Measurements from ENCODE around the gene FOXN4.

The FOXN4 gene

GRCh38 chr12:109250523-109250922 is 58.6 kb downstream of the FOXN4 start:
- no peak overlapping the region for H3K4me3 ChIP-seq (ENCODE audit: control insufficient read depth, low read depth, low read length)
- DNase-seq (ENCODE audit: low read depth): no peak
- TF ChIP-seq CTCF (conservative IDR thresholded peaks at IDR 0.05; ENCODE audit: control insufficient read depth, insufficient read depth, low read depth, low read length): no peak

- DNase-seq (ENCODE audit: low read depth): no peak
- TF ChIP-seq CTCF (conservative IDR thresholded peaks at IDR 0.05; ENCODE audit: control insufficient read depth, insufficient read depth, low read depth, low read length): no peak
- H3K4me3 ChIP-seq (ENCODE audit: control insufficient read depth, low read depth, low read length): no peak overlapping the region
Measured at GRCh38 chr12:109247831-109248654, 61.0 kb downstream of the FOXN4 start.

GRCh38 chr12:109246221-109246620 is 62.9 kb downstream of the FOXN4 start:
- H3K4me3 ChIP-seq (ENCODE audit: control insufficient read depth, low read depth, low read length): no peak overlapping the region
- DNase-seq (ENCODE audit: low read depth): no peak
- TF ChIP-seq CTCF (conservative IDR thresholded peaks at IDR 0.05; ENCODE audit: control insufficient read depth, insufficient read depth, low read depth, low read length): no peak

- DNase-seq (ENCODE audit: low read depth): no peak
- TF ChIP-seq CTCF (conservative IDR thresholded peaks at IDR 0.05; ENCODE audit: control insufficient read depth, insufficient read depth, low read depth, low read length): no peak
- H3K4me3 ChIP-seq (ENCODE audit: control insufficient read depth, low read depth, low read length): no peak overlapping the region
Measured at GRCh38 chr12:109244073-109244472, 65.0 kb downstream of the FOXN4 start.

GRCh38 chr12:109241936-109242335 is 67.1 kb downstream of the FOXN4 start:
- no peak for TF ChIP-seq CTCF (conservative IDR thresholded peaks at IDR 0.05; ENCODE audit: control insufficient read depth, insufficient read depth, low read depth, low read length)
- no peak for DNase-seq (ENCODE audit: low read depth)
- no peak overlapping the region for H3K4me3 ChIP-seq (ENCODE audit: control insufficient read depth, low read depth, low read length)

- TF ChIP-seq CTCF (conservative IDR thresholded peaks at IDR 0.05; ENCODE audit: control insufficient read depth, insufficient read depth, low read depth, low read length): no peak
Measured at GRCh38 chr12:109240365-109240764, 68.7 kb downstream of the FOXN4 start.

More at GRCh38 chr12:109240365-109240764, 68.7 kb downstream of the FOXN4 start:
- no peak overlapping the region for H3K4me3 ChIP-seq (ENCODE audit: control insufficient read depth, low read depth, low read length)
- DNase-seq (ENCODE audit: low read depth): no peak
